Karpas-422 (cell line): ENCODE measurements around the gene IFITM10. TPM values are rescaled to one million over a fixed set of nuclear protein-coding genes. Genes with fewer than 3 reads are reported as not detected.

Experiments
- DNase-seq: peaks from one replicate; pipeline ENCODE4 v3.0.0-alpha.2; 2015
- H2AFZ ChIP-seq: fragments of 200-600 bp; sonication (generic); 2 replicates; pipeline ENCODE4 v1.6.1; 2014; ENCODE audit warnings: antibody characterized with exemption, low read length, mixed read lengths
- H3K27ac ChIP-seq: fragments of 200-600 bp; sonication (generic); 2 replicates; pipeline ENCODE4 v1.5.1; 2014; ENCODE audit warnings: mild to moderate bottlenecking, low read length, moderate library complexity
- H3K27me3 ChIP-seq: fragments of 200-600 bp; sonication (generic); 2 replicates; pipeline ENCODE4 v1.6.1; 2014; ENCODE audit warnings: low read length, mixed read lengths
- H3K36me3 ChIP-seq: fragments of 200-600 bp; sonication (generic); 2 replicates; pipeline ENCODE4 v1.6.1; 2014; ENCODE audit warnings: low read length, mixed read lengths; ENCODE audit not compliant: insufficient read depth
- H3K4me1 ChIP-seq: fragments of 200-600 bp; sonication (generic); 2 replicates; pipeline ENCODE4 v1.6.1; 2014; ENCODE audit warnings: mild to moderate bottlenecking, low read length, mixed read lengths
- H3K4me2 ChIP-seq: fragments of 200-600 bp; sonication (generic); 2 replicates; pipeline ENCODE4 v1.6.1; 2014; ENCODE audit warnings: low read length, low read depth, mild to moderate bottlenecking; ENCODE audit not compliant: poor library complexity, severe bottlenecking
- H3K4me3 ChIP-seq: fragments of 200-600 bp; sonication (generic); 2 replicates; pipeline ENCODE4 v1.5.1; 2014; ENCODE audit warnings: mild to moderate bottlenecking, antibody characterized with exemption, low read length, mixed read lengths
- H3K79me2 ChIP-seq: fragments of 200-600 bp; sonication (generic); 2 replicates; pipeline ENCODE4 v1.6.1; 2014; ENCODE audit warnings: mild to moderate bottlenecking, low read length, mixed read lengths
- H3K9ac ChIP-seq: fragments of 200-600 bp; sonication (generic); 2 replicates; pipeline ENCODE4 v1.6.0; 2014; ENCODE audit warnings: low read length
- H3K9me2 ChIP-seq: fragments of 200-600 bp; sonication (generic), shearing (Covaris generic); replicated peaks from 2 replicates; pipeline ENCODE4 v1.6.0; 2014; ENCODE audit warnings: mild to moderate bottlenecking, low read length, moderate library complexity; ENCODE audit not compliant: insufficient read depth
- H3K9me3 ChIP-seq: fragments of 300-700, 200-600 bp; sonication (generic); 2 replicates; pipeline ENCODE4 v1.6.1; 2014; ENCODE audit warnings: low read length, mixed read lengths
- H4K20me1 ChIP-seq: fragments of 200-600 bp; sonication (generic); 2 replicates; pipeline ENCODE4 v1.6.1; 2014; ENCODE audit warnings: mild to moderate bottlenecking, antibody characterized with exemption, low read length, low read depth; ENCODE audit not compliant: insufficient read depth
- total RNA-seq: library from RNA; depleted of rRNA; stranded (reverse); fragments of >200 nt; shearing (Covaris generic); gene quantifications from 2 replicates; pipeline ENCODE4 v1.2.3, GENCODE V29; 2014; ENCODE audit warnings: low replicate concordance

Gene IFITM10
- total RNA-seq, 1 experiment from 2014 or later = not detected

DNA sequence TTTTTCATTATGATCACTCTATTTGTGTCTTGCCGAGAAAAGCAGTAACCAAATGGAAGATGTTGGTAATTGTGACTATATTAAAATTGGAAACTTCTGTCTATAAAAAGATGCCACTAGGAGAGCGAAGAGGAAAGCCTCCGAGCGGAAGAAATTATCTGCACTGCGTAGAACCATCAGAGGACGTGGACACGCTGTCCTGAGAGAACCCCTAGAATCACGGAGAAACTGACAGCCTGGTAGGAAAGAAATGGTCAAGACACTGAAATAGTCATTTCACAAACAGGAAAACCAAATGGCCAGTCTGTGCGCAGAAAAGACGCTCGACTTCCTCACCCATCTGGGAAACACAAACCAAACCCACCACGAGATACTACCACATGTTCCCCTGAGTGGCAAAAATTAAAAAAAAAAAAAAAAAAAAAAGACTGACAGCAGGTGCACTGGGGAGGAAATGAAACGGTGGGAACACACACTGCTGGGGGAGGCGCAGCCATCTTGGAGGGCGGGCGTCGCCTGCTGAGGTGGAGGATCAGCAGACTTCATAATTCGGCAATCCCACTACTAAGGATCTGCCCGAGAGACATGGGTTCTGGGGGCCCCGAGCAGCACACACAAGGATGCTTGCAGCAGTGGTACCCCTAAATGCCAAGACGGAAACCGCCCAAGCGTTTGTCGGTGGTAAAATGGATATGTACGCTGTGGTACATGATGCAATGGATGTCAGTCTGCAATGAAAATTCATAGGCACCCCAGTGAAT is 21.3 kb downstream of the IFITM10 start:
- H3K4me1 ChIP-seq = no peaks in the 10 kb centered on the region
- H4K20me1 ChIP-seq = no peaks in the 10 kb centered on the region
- no peak overlapping the region for H3K27ac ChIP-seq
- no peak overlapping the region for H2AFZ ChIP-seq
- no peaks in the 10 kb centered on the region for H3K79me2 ChIP-seq
- no peaks in the 10 kb centered on the region for H3K27me3 ChIP-seq
- no peak for DNase-seq
- no peak overlapping the region for H3K4me2 ChIP-seq
- no peak overlapping the region for H3K4me3 ChIP-seq
- no peaks in the 10 kb centered on the region for H3K36me3 ChIP-seq
- H3K9me3 ChIP-seq = no peaks in the 10 kb centered on the region
- no peak overlapping the region for H3K9ac ChIP-seq
- H3K9me2 ChIP-seq = no peaks in the 10 kb centered on the region

DNA sequence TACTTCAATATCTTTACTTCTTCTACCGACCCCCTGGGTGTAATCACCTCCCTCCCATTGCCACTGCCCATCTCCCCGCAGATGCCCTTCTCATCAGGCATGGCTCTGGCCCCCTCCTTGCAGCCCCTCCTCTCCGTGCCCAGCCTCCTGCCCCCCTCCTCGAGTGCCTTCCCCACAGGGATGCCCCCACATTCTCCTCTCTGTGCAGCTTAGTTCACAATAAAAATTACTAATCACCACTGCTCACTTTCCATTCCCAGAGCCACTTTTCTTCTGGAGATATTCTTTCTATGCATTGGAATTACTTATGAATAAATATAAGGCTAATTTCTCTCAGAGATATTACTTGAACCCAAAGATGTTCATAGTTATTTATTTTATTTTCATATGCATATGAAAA is 22.1 kb downstream of the IFITM10 start:
- no peaks in the 10 kb centered on the region for H3K9me3 ChIP-seq
- no peak overlapping the region for H2AFZ ChIP-seq
- no peak overlapping the region for H3K4me3 ChIP-seq
- H3K4me2 ChIP-seq = no peak overlapping the region
- H3K36me3 ChIP-seq = no peaks in the 10 kb centered on the region
- H3K27me3 ChIP-seq = no peaks in the 10 kb centered on the region
- H3K4me1 ChIP-seq = no peaks in the 10 kb centered on the region
- no peak for DNase-seq
- H3K9ac ChIP-seq = no peak overlapping the region
- no peaks in the 10 kb centered on the region for H3K9me2 ChIP-seq
- no peaks in the 10 kb centered on the region for H4K20me1 ChIP-seq
- H3K79me2 ChIP-seq = no peaks in the 10 kb centered on the region
- H3K27ac ChIP-seq = no peak overlapping the region

DNA sequence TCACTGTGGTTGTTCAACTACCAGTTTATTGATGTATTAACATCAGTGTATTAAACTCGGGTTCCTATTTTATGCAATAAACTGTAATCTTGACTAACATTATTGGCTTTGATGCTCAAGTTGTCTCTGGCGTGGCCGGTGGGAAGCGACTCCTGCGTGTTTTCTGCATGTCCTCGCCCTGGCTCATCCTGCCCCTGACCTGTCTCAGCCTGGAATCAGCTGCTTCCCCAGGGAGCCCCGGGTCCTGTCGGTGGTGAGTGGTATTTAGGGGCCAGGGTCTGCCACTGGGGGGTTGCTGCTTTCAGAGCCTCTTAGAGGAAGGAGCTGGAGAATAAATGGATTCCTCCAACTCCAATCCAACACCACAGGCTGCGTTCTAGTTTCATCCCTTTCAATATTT is 22.5 kb downstream of the IFITM10 start:
- H2AFZ ChIP-seq = no peak overlapping the region
- H3K9ac ChIP-seq = no peak overlapping the region
- no peak for DNase-seq
- no peaks in the 10 kb centered on the region for H3K9me2 ChIP-seq
- no peaks in the 10 kb centered on the region for H3K4me1 ChIP-seq
- no peaks in the 10 kb centered on the region for H4K20me1 ChIP-seq
- H3K4me2 ChIP-seq = no peak overlapping the region
- H3K36me3 ChIP-seq = no peaks in the 10 kb centered on the region
- H3K79me2 ChIP-seq = no peaks in the 10 kb centered on the region
- H3K9me3 ChIP-seq = no peaks in the 10 kb centered on the region
- H3K4me3 ChIP-seq = no peak overlapping the region
- no peaks in the 10 kb centered on the region for H3K27me3 ChIP-seq
- no peak overlapping the region for H3K27ac ChIP-seq

- Histone ChIP-seq H3K79me2 (no peaks in the 10 kb centered on the region), H3K4me3 (no peak overlapping the region), H3K9me2 (no peaks in the 10 kb centered on the region), H3K27me3 (no peaks in the 10 kb centered on the region), H3K36me3 (no peaks in the 10 kb centered on the region), H3K4me2 (no peak overlapping the region), H3K27ac (no peak overlapping the region), H3K4me1 (no peaks in the 10 kb centered on the region), H3K9ac (no peak overlapping the region), H2AFZ (no peak overlapping the region), H3K9me3 (no peaks in the 10 kb centered on the region), H4K20me1 (no peaks in the 10 kb centered on the region)
- no peak for DNase-seq
Measured at GRCh38 chr11:1727096-1727690, 23.2 kb downstream of the IFITM10 start.

DNA sequence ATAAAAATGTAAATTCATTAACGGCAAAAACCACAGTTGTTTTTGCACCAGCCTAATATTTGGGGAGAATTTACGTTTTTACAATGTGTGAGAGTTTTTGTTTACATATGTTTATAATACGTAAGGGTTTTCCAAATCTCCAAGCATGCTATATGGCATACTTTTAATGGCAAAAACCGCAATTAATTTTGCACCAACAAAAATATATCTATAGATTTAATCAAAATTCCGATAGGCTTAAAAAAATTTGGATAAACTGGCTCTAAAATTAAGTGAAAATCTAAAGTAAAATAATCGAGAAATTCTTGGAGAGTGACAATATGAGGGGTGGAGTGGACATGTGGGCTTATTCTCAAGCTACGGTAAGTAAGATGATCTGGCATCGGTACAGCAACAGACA is 30.6 kb downstream of the IFITM10 start:
- H3K4me3 ChIP-seq = no peak overlapping the region
- H3K9ac ChIP-seq = no peak overlapping the region
- no peak for DNase-seq
- H3K4me2 ChIP-seq = no peak overlapping the region
- H3K27me3 ChIP-seq = no peaks in the 10 kb centered on the region
- H3K27ac ChIP-seq = no peak overlapping the region
- no peaks in the 10 kb centered on the region for H3K9me3 ChIP-seq
- no peaks in the 10 kb centered on the region for H3K79me2 ChIP-seq
- no peaks in the 10 kb centered on the region for H3K36me3 ChIP-seq
- no peak overlapping the region for H2AFZ ChIP-seq
- no peaks in the 10 kb centered on the region for H3K4me1 ChIP-seq
- H4K20me1 ChIP-seq = no peaks in the 10 kb centered on the region
- H3K9me2 ChIP-seq = no peaks in the 10 kb centered on the region

DNA sequence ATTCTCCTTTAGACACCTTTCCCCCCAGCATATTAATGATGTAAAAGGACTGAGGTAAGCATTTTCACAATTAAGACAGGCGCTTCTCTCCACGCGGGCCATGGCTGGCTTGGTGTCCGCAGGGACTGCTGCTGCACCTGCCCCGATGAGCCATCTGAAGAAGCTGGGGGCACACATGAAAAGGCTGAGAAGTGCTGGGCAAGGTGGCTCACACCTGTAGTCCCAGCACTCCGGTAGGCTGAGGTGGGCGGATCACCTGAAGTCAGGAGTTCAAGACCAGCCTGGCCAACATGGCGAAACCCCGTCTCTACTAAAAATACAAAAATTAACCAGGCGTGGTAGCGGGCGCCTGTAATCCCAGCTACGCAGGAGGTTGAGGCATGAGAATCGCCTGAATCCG is 32.1 kb downstream of the IFITM10 start:
- DNase-seq = no peak
- Histone ChIP-seq H2AFZ (no peak overlapping the region), H3K4me3 (no peak overlapping the region), H3K9ac (no peak overlapping the region), H3K27me3 (no peaks in the 10 kb centered on the region), H3K36me3 (no peaks in the 10 kb centered on the region), H3K4me2 (no peak overlapping the region), H3K4me1 (no peaks in the 10 kb centered on the region), H3K27ac (no peak overlapping the region), H3K9me2 (no peaks in the 10 kb centered on the region), H3K79me2 (no peaks in the 10 kb centered on the region), H4K20me1 (no peaks in the 10 kb centered on the region), H3K9me3 (no peaks in the 10 kb centered on the region)

DNA sequence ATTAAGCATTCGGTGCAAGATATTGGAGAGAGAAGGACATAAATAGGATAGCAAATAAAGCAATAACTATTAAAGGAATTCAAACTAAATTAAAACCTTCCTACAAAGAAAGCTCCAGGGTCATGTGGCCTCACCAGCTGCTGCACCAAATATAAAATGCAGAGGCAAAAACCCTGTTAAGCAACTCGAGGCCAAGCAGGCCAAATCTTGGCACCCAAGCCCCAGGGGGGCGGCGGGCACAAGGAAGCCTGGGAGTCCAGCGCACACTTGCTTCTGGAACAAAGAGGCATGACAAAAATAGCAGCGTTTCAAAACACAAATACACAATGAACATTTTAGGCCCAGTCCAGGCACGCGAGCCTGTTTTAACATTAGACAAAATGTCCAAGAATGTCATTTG is 32.6 kb downstream of the IFITM10 start:
- Histone ChIP-seq H3K4me3 (no peak overlapping the region), H3K9ac (no peak overlapping the region), H3K9me2 (no peaks in the 10 kb centered on the region), H3K27me3 (no peaks in the 10 kb centered on the region), H4K20me1 (no peaks in the 10 kb centered on the region), H3K4me2 (no peak overlapping the region), H2AFZ (no peak overlapping the region), H3K4me1 (no peaks in the 10 kb centered on the region), H3K9me3 (no peaks in the 10 kb centered on the region), H3K27ac (no peak overlapping the region), H3K79me2 (no peaks in the 10 kb centered on the region), H3K36me3 (no peaks in the 10 kb centered on the region)
- DNase-seq = no peak

GRCh38 chr11:1714908-1715885 is 35.2 kb downstream of the IFITM10 start:
- no peaks in the 10 kb centered on the region for H4K20me1 ChIP-seq
- no peak overlapping the region for H2AFZ ChIP-seq
- H3K4me3 ChIP-seq = no peak overlapping the region
- no peaks in the 10 kb centered on the region for H3K9me2 ChIP-seq
- no peak for DNase-seq
- H3K4me2 ChIP-seq = no peak overlapping the region
- H3K4me1 ChIP-seq = no peaks in the 10 kb centered on the region
- H3K27ac ChIP-seq = no peak overlapping the region
- H3K36me3 ChIP-seq = no peaks in the 10 kb centered on the region
- no peaks in the 10 kb centered on the region for H3K27me3 ChIP-seq
- no peaks in the 10 kb centered on the region for H3K9me3 ChIP-seq
- H3K79me2 ChIP-seq = no peaks in the 10 kb centered on the region
- H3K9ac ChIP-seq = no peak overlapping the region
